HepG2 (cell line): ENCODE measurements around the gene ERCC6.

Experiments used
- E2F2 ChIP-seq: sonication (generic); formaldehyde crosslinking; IDR thresholded peaks from 2 replicates; pipeline ENCODE4 v1.4.0; 2020; ENCODE audit warnings: missing genetic modification reagents, borderline replicate concordance
- EEA1 ChIP-seq: sonication (generic); formaldehyde crosslinking; IDR thresholded peaks from 2 replicates; pipeline ENCODE4 v1.5.1; 2020; ENCODE audit warnings: mild to moderate bottlenecking, missing genetic modification reagents, borderline replicate concordance
- NFRKB ChIP-seq: fragments of 450-650 bp; IDR thresholded peaks from 2 replicates; pipeline ENCODE4 v1.6.1; 2017
- ZNF274 ChIP-seq: sonication (generic); formaldehyde crosslinking; IDR thresholded peaks from 2 replicates; pipeline ENCODE4 v1.5.1; 2020; ENCODE audit warnings: mild to moderate bottlenecking, missing genetic modification reagents
- ZZZ3 ChIP-seq: sonication (generic); formaldehyde crosslinking; IDR thresholded peaks from 2 replicates; pipeline ENCODE4 v1.4.0; 2020; ENCODE audit warnings: missing genetic modification reagents, mild to moderate bottlenecking, borderline replicate concordance

DNA sequence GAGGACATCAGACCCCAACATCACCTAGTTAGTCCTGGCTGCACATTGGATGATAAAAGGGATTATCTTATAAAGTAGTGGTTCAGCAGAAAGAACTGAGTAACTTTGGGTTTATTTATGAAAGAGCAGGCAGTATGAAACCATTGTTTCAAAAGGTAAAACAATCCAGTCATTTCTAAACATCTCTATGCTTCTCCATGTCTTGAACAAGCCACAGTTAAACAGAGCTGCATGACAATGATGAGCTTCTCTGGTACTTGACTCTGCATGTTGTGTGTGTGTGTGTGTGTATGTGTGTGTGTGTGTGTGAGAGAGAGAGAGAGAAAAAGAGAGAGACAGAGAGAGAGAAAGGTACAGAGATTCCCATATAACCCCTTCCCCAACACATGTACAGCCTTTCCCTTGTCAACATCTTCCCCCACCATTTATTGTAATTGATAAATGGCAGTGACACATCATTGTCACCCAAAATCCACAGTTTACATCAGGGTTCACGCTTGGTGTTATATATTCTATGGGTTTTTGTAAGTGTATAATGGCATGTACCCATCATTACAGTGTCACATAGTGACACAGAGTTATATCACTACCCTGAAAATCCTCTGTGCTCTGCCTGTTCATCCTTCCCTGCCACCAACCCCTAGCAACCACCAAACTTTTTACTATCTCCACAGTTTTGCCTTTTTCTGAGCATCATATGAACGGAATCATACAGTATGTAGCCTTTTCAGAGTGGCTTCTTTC, 38.4 kb upstream of the ERCC6 start:
- TF ChIP-seq ZZZ3 (CRISPR knock-in tag) (no peak), EEA1 (no peak), ZNF274 (no peak), NFRKB (no peak), E2F2 (CRISPR knock-in tag) (no peak)
